GM23248 (cell line): ENCODE measurements around the gene TCEA2. TPM values are rescaled to one million over a fixed set of nuclear protein-coding genes. Genes with fewer than 3 reads are reported as not detected.

Experiments used
- DNase-seq: peaks from one replicate; pipeline ENCODE4 v3.0.0-alpha.2; 2015
- H2AFZ ChIP-seq: fragments of 200-600 bp; sonication (generic); 2 replicates; pipeline ENCODE4 v1.6.1; 2016; ENCODE audit warnings: antibody characterized with exemption
- H3F3A ChIP-seq: fragments of 200-600 bp; sonication (generic); 2 replicates; pipeline ENCODE4 v1.6.1; 2016; ENCODE audit warnings: mild to moderate bottlenecking, antibody characterized with exemption, mixed run types; ENCODE audit not compliant: insufficient read depth
- H3K27ac ChIP-seq: fragments of 200-600 bp; sonication (generic); 2 replicates; pipeline ENCODE4 v1.5.1; 2016; ENCODE audit warnings: mild to moderate bottlenecking
- H3K27me3 ChIP-seq: fragments of 200-600 bp; sonication (generic); replicated peaks from 2 replicates; pipeline ENCODE4 v1.6.1; 2016; ENCODE audit warnings: mild to moderate bottlenecking; ENCODE audit not compliant: insufficient read depth
- H3K36me3 ChIP-seq: fragments of 200-600 bp; sonication (generic); 2 replicates; pipeline ENCODE4 v1.6.1; 2016; ENCODE audit warnings: low read depth, mild to moderate bottlenecking
- H3K4me1 ChIP-seq: fragments of 200-600 bp; sonication (generic); 2 replicates; pipeline ENCODE4 v1.6.1; 2016; ENCODE audit warnings: mild to moderate bottlenecking; ENCODE audit not compliant: insufficient read depth
- H3K4me2 ChIP-seq: fragments of 200-600 bp; sonication (generic); one replicate; pipeline ENCODE4 v1.6.1; 2016; ENCODE audit warnings: mild to moderate bottlenecking; ENCODE audit not compliant: unreplicated experiment
- H3K4me3 ChIP-seq: fragments of 200-600 bp; sonication (generic); 2 replicates; pipeline ENCODE4 v1.5.1; 2016; ENCODE audit warnings: mild to moderate bottlenecking
- H3K79me2 ChIP-seq: fragments of 200-600 bp; sonication (generic); 2 replicates; pipeline ENCODE4 v1.6.1; 2016; ENCODE audit warnings: mild to moderate bottlenecking; ENCODE audit not compliant: insufficient read depth
- H3K9ac ChIP-seq: fragments of 200-600 bp; sonication (generic); 2 replicates; pipeline ENCODE4 v1.6.1; 2016; ENCODE audit warnings: mild to moderate bottlenecking
- H3K9me2 ChIP-seq: fragments of 200-600 bp; sonication (generic); 2 replicates; pipeline ENCODE4 v1.6.1; 2016; ENCODE audit warnings: mixed run types, mild to moderate bottlenecking, moderate library complexity; ENCODE audit not compliant: insufficient read depth
- H3K9me3 ChIP-seq: fragments of 200-600 bp; sonication (generic); one replicate; pipeline ENCODE4 v1.6.1; 2017; ENCODE audit warnings: low read depth
- H4K20me1 ChIP-seq: fragments of 200-600 bp; sonication (generic); 2 replicates; pipeline ENCODE4 v1.6.0; 2016; ENCODE audit not compliant: insufficient read depth
- EZH2 ChIP-seq: fragments of 200-600 bp; sonication (generic); IDR thresholded peaks from 2 replicates; pipeline ENCODE4 v1.6.1; 2018; ENCODE audit warnings: antibody characterized with exemption, mild to moderate bottlenecking; ENCODE audit not compliant: insufficient read depth, poor library complexity, severe bottlenecking
- EZH2phosphoT487 ChIP-seq: fragments of 200-600 bp; sonication (generic); IDR thresholded peaks from 2 replicates; pipeline ENCODE4 v1.6.1; 2018; ENCODE audit warnings: antibody characterized with exemption, moderate library complexity, mild to moderate bottlenecking, low read depth; ENCODE audit not compliant: insufficient read depth
- WGBS, 2 experiments: methylation state at CpG; one replicate each; pipeline ENCODE4 v1.1.6; 2015 to 2017; ENCODE audit warnings: low lambda C conversion rate in 2 of 2, low coverage in 1 of 2; ENCODE audit errors: missing lambda C conversion rate in 2 of 2; 5-methylcytosine and 5-hydroxymethylcytosine counted together
- in situ Hi-C: fragments of 300-500 bp; cut with MboI; formaldehyde crosslinking; loops from 2 replicates; pipeline ENCODE4 v1.15.0; 2020
- polyA plus RNA-seq: library from polyadenylated mRNA; unstranded; fragments of >200 nt; fragmentation: Nextera tagmentation; extraction: Ambion mirVana; gene quantifications from 2 replicates; pipeline ENCODE4 v1.2.1, GENCODE V29; 2016
- total RNA-seq: library from RNA; depleted of rRNA; stranded (reverse); fragments of >200 nt; shearing (Covaris generic); gene quantifications from 2 replicates; pipeline ENCODE4 v1.2.3, GENCODE V29; 2014

Gene TCEA2
- total and polyA plus RNA-seq, 2 experiments from 2014 or later = 34.3 to 70.7 TPM

DNA sequence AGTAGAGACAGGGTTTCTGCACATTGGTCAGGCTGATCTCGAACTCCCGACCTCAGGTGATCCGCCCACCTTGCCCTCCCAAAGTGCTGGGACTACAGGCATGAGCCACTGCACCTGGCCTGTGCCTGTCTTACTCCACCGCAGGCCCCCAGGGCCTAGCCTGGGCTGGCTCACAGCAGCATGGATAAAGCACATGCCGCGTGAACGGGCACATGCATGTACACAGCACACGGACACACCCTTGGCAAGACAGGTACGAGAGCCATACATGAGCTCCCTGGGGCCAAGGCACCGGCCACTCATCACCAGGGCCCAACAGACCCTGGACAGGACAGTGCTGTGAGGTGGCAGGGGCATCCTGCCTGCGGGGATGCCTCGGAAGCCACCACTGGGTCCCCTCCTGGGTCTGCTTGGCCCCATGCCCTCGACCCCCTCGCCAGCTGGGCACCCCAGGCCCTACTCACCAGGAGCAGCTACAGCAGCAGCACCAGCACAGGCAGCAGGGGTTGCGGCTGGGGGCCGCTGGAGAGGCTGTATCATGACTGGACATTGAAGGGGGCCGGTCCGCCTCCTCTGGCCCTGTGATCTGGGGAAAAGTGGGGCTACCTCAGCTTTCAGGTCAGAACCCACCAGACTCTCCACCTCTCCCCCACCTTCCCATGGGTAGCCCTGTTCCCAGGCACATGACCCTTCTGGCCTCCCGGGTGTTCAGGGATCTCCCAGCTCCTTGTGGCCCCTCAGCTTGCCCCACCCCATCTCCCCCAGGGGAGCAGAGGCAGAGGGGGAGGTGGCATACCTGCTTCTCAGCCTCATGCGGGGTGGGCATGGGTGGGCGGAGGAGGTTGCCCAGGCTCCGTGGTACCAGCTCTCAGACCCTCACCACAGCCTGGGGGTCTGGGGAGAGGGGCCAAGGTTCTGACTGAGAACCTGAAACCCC lies 13.3 kb downstream of the TCEA2 start:
- in situ Hi-C loops = no loop called here
- H4K20me1 ChIP-seq = no peaks in the 10 kb centered on the region
- 91 to 92% methylated on average over 19 to 22 of the region's 22 CpGs for WGBS, 2 experiments
- no peak overlapping the region for H3K27ac ChIP-seq
- no peaks in the 10 kb centered on the region for H3K27me3 ChIP-seq
- H2AFZ ChIP-seq = no peak overlapping the region
- H3K9me3 ChIP-seq = no peaks in the 10 kb centered on the region
- H3K4me3 ChIP-seq = no peak overlapping the region
- H3K4me1 ChIP-seq = peaks cover 10% of the 10 kb centered on the region
- H3K9ac ChIP-seq = no peak overlapping the region
- H3K36me3 ChIP-seq = no peaks in the 10 kb centered on the region
- H3F3A ChIP-seq = no peaks in the 10 kb centered on the region
- H3K79me2 ChIP-seq = no peaks in the 10 kb centered on the region
- H3K9me2 ChIP-seq = no peaks in the 10 kb centered on the region
- DNase-seq = no peak
- TF ChIP-seq EZH2phosphoT487 (no peak), EZH2 (no peak)
- H3K4me2 ChIP-seq = no peak overlapping the region

DNA sequence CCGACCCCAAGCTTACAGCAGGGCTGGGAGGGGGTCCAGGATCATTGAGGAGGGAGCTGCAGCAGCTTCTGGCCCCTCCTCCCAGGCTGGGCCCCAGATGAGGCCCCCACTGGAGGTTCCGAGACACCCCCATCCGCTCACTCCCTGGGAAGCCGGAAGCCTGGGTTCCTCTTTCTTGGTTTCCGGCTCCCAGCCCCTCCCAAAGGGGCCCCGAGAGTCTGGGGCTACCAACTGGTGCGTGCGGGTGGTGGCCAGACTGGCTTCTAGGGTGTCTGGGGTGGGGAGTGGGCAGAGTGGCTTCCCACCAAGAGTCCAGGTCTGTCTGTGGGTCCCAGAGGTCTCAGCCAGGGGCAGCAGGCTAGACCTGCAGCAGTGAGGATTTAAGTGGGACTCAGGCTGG lies 14.1 kb downstream of the TCEA2 start:
- Histone ChIP-seq H3K27ac (no peak overlapping the region), H3K9me3 (no peaks in the 10 kb centered on the region), H3K27me3 (no peaks in the 10 kb centered on the region), H3K4me1 (peaks cover 10% of the 10 kb centered on the region), H2AFZ (no peak overlapping the region), H3K4me3 (no peak overlapping the region), H3K36me3 (no peaks in the 10 kb centered on the region), H3K9ac (no peak overlapping the region), H3K79me2 (no peaks in the 10 kb centered on the region), H3K4me2 (no peak overlapping the region), H3F3A (no peaks in the 10 kb centered on the region), H3K9me2 (no peaks in the 10 kb centered on the region), H4K20me1 (no peaks in the 10 kb centered on the region)
- TF ChIP-seq EZH2 (no peak), EZH2phosphoT487 (no peak)
- in situ Hi-C loops = no loop called here
- DNase-seq = no peak
- WGBS, 2 experiments = 95 to 98% methylated on average over 8 of the region's 8 CpGs

DNA sequence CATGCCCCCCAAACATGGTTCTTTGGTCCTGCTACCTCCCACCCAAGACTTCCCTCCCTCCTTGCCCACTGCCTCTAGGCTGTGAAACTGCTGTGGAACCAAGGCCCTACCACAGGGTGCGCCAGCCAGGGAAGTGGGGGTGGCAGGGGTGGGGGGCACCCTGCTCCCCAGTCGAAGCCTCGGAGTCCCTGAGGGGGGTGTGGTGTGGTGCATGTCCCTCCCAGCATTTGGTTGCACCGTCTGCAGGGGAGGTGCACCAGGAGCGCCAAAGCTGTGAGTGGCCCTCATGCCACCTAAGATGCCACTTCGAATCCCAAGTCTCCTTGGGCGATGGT lies 14.5 kb downstream of the TCEA2 start:
- WGBS, 2 experiments = 85 to 88% methylated on average over 6 to 7 of the region's 7 CpGs
- no peaks in the 10 kb centered on the region for H3K9me3 ChIP-seq
- H3K27me3 ChIP-seq = no peaks in the 10 kb centered on the region
- TF ChIP-seq EZH2phosphoT487 (no peak), EZH2 (no peak)
- no peak overlapping the region for H3K9ac ChIP-seq
- H3K4me1 ChIP-seq = peaks cover 10% of the 10 kb centered on the region
- no peaks in the 10 kb centered on the region for H3K36me3 ChIP-seq
- H4K20me1 ChIP-seq = no peaks in the 10 kb centered on the region
- H3K79me2 ChIP-seq = no peaks in the 10 kb centered on the region
- no peaks in the 10 kb centered on the region for H3F3A ChIP-seq
- H3K4me3 ChIP-seq = no peak overlapping the region
- H3K27ac ChIP-seq = no peak overlapping the region
- H3K4me2 ChIP-seq = no peak overlapping the region
- no peaks in the 10 kb centered on the region for H3K9me2 ChIP-seq
- in situ Hi-C loops = no loop called here
- no peak overlapping the region for H2AFZ ChIP-seq
- DNase-seq = no peak

DNA sequence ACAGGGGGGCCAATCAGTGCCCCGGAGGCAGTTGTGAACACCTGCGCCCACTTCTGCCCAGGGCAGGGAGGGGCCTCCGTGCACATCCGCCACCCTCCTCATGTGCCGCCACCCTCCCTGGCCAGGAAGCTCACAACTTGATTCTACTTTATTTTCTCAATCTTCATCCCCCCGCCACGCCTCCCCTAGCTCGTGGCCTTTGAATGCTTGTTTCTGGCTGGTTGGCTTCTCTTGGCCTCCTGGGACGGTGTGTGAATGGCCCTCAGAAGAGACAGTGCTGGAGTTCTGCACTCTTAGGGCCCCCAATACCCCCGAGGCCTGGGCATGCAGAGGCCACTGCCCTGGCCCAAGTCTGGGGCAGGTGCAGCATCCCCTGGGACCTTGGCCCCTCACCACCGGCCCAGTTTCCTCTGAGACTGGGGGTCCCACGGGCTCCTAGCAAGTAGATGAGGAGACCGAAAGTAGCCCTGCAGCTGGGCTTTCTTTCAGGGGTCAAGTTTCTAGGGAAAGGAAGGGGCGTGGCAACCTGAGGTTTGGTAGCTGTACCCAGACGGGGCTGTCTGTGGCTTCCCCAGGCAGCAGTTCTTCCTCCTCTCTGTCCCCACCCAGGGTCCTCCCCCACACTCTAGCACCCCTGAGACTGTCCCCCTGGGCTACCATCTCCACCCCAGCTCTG lies 15.0 kb downstream of the TCEA2 start:
- TF ChIP-seq EZH2phosphoT487 (no peak), EZH2 (no peak)
- H3K9me3 ChIP-seq = no peaks in the 10 kb centered on the region
- H2AFZ ChIP-seq = no peak overlapping the region
- H3K9me2 ChIP-seq = no peaks in the 10 kb centered on the region
- no peaks in the 10 kb centered on the region for H4K20me1 ChIP-seq
- 81 to 83% methylated on average over 15 of the region's 15 CpGs for WGBS, 2 experiments
- H3K36me3 ChIP-seq = no peaks in the 10 kb centered on the region
- 0 out of 2 replicates have a peak overlapping the region, but pooled peaks have one; percentile 73 for H3K9ac ChIP-seq
- no peak for DNase-seq
- no peaks in the 10 kb centered on the region for H3F3A ChIP-seq
- no peaks in the 10 kb centered on the region for H3K27me3 ChIP-seq
- H3K4me2 ChIP-seq = peak overlapping the region; percentile 68
- peak overlapping the region; percentile 78 for H3K4me3 ChIP-seq
- in situ Hi-C loops = no loop called here
- H3K79me2 ChIP-seq = no peaks in the 10 kb centered on the region
- peaks cover 10% of the 10 kb centered on the region for H3K4me1 ChIP-seq
- no peak overlapping the region for H3K27ac ChIP-seq
